Esophagus muscularis mucosa (tissue), 2 donors: ENCODE results near the gene EIF1B.

Experiments used
- EP300 ChIP-seq: sonication (generic); formaldehyde crosslinking; IDR thresholded peaks from one replicate; pipeline ENCODE4 v1.6.1; 2017; ENCODE audit warnings: antibody characterized with exemption
- POLR2A ChIP-seq: fragments of 450-650 bp; IDR thresholded peaks from one replicate; pipeline ENCODE4 v1.6.1; 2017; ENCODE audit warnings: antibody characterized with exemption, moderate library complexity, mild to moderate bottlenecking, low read depth

DNA sequence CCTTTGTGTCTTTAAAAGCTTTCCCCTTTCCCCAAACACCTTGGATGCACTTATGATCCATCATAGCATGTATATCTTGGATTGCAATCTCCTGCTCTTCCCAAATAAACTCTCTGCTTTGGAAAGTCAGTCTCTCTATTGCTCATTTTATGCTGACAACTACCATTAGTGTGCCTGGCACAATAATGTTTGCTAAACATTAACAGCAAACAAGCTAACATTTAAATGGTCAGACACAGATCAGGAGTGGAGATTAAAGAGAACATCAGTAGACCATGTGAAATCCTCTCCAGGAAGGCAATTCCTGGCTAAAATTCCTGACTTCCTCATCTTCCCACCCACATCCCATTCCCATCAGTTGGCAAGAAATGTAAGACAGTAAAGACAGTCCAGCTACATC, 44.3 kb upstream of the EIF1B start:
- TF ChIP-seq EP300 (no peak), POLR2A (no peak)
